ENCODE results near the gene CCDC85B. TPM values are rescaled to one million over a fixed set of nuclear protein-coding genes. Genes with fewer than 3 reads are reported as not detected.
A peak's percentile ranks its signal among the peaks of the same experiment; 100 is the strongest.
"Not testable (repeated sequence)": the region's sequence is repeated elsewhere in the genome, so short reads cannot be mapped to it uniquely, and the experiment has no call there.

Gene CCDC85B
- total RNA-seq, result 10 to 100 TPM; 44.9 to 61.0 (median 53.1) TPM

DNA sequence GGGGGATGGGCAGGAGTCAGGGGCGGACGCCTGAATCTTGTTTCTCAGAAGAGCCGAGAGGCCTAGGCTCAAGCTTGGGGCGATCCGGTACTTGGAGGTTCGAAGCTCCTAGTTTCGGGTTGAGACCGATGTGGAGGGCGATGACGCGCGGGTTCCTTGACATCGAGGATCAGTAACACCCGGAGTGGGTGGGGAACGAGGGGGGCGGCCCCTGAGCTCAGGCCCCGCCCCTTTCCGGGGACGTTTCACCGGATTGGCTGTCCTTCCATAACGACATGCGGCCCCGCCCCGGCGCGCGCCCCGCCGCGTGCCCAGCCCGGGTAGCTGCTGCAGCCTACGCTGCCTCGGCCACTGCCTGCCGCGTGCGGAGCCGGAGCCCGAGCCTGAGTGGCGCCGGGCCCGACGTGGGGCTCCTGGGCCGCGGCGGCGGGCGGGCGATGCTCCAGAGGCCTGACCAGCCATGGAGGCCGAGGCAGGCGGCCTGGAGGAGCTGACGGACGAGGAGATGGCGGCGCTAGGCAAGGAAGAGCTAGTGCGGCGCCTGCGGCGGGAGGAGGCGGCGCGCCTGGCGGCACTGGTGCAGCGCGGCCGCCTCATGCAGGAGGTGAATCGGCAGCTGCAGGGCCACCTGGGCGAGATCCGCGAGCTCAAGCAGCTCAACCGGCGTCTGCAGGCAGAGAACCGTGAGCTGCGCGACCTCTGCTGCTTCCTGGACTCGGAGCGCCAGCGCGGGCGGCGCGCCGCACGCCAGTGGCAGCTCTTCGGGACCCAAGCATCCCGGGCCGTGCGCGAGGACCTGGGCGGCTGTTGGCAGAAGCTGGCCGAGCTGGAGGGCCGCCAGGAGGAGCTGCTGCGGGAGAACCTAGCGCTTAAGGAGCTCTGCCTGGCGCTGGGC lies at the start of gene CCDC85B:
CCDC85B (plus strand) TSS at position 350 of the 895 bp plus-strand sequence; CDS start at position 461, 111 bp downstream.
- TF ChIP-seq CTCF (IDR thresholded peaks at IDR 0.05) (no peak), POLR2A (IDR thresholded peaks at IDR 0.05) (peak in 1 of 2 donors; percentile 54)
- intact Hi-C loops (cut with DNase I; ENCODE audit: low total_unique reads), result no loop called here
- H3K4me3 ChIP-seq (ENCODE audit: low read depth, poor library complexity, severe bottlenecking), result peak within 1 kb of the TSS; percentile 58
- 0% methylated on average over 5 to 61 of the region's 94 CpGs for WGBS, 2 donors
- DNase-seq (ENCODE audit: low spot score in 2 of 2), result peak; percentile 99 to 100

- intact Hi-C loops (cut with DNase I; ENCODE audit: low total_unique reads), result no loop called here
- no peak overlapping the region for H3K4me3 ChIP-seq (ENCODE audit: low read depth, poor library complexity, severe bottlenecking)
- no peak for DNase-seq (ENCODE audit: low spot score in 2 of 2)
- TF ChIP-seq POLR2A (IDR thresholded peaks at IDR 0.05), result no peak
- no peak for TF ChIP-seq CTCF (IDR thresholded peaks at IDR 0.05)
- WGBS, 2 donors, result 85 to 89% methylated on average over 4 of the region's 4 CpGs
Measured at GRCh38 chr11:65842144-65842543, 48.3 kb upstream of the CCDC85B start.

DNA sequence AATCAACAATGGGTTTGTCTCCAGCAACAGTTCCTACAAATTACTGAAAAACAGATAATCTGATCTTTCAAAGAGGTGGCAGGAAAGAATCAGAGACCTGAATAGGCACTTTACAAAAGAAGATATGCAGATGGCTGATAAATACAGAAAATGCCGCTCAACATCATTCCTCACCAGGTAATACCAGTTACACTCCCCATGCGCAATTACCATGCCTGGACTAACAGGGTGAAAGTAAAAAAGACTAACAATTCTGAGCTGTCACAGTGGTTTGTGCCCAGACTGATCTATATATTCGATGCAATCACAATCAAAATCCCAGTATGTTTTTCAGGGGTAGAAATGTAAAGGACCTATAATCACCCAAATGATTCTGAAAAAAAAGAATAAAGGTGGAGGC lies 46.7 kb upstream of the CCDC85B start:
- WGBS, 2 donors, result 87 to 90% methylated on average over 3 of the region's 3 CpGs
- intact Hi-C loops (cut with DNase I; ENCODE audit: low total_unique reads), result no loop called here
- H3K4me3 ChIP-seq (ENCODE audit: low read depth, poor library complexity, severe bottlenecking), result no peak overlapping the region
- no peak for DNase-seq (ENCODE audit: low spot score in 2 of 2)
- no peak for TF ChIP-seq CTCF (IDR thresholded peaks at IDR 0.05)
- no peak for TF ChIP-seq POLR2A (IDR thresholded peaks at IDR 0.05)

DNA sequence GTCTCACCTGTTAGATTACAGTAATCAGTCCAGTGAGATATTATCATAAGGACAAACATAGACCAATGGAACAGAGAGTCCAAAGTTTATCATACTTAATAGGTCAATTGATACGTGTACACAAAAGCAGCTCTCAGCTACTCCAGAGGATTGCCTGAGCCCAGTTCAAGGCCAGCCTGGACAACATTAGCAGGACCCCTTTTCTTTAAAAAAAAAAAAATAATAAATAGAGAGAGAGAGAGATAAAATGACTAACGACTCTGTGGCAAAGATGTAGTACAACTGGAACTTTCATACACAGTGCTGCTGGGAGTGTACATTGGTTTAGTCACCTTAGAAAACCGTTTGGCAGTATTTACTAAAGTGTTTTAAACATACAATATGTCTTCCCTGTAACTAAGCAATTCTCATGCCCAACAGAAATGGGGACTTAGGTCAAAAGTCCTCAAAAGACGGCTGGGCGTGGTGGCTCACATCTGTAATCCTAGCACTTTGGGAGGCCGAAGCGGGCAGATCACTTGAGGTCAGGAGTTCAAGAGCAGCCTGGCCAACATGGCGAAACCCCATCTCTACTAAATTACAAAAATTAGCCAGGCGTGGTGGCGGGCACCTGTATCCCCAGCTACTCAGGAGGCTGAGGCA lies 46.1 kb upstream of the CCDC85B start:
- no peak for DNase-seq (ENCODE audit: low spot score in 2 of 2)
- TF ChIP-seq POLR2A (IDR thresholded peaks at IDR 0.05) (no peak), CTCF (IDR thresholded peaks at IDR 0.05) (no peak)
- 90% methylated on average over 10 of the region's 10 CpGs for WGBS, 2 donors
- intact Hi-C loops (cut with DNase I; ENCODE audit: low total_unique reads), result no loop called here
- H3K4me3 ChIP-seq (ENCODE audit: low read depth, poor library complexity, severe bottlenecking), result no peak overlapping the region

DNA sequence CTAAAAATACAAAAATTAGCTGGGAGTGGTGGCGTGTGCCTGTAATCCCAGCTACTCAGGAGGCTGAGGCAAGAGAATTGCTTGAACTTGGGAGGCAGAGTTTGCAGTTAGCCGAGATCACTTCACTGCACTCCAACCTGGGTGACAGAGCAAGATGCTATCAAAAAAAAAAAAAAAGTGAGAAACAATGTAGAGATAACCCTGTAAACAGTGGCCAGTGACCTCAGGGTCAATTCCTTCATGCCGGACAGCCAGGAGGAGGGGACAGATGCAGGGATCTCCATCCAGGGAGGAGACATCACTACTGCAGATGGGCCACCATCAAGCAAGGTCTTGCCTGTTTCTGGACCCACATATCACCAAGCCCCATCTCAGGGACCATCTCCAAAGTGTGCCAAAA lies 42.7 kb upstream of the CCDC85B start:
- no peak for TF ChIP-seq CTCF (IDR thresholded peaks at IDR 0.05)
- no peak for TF ChIP-seq POLR2A (IDR thresholded peaks at IDR 0.05)
- WGBS, 2 donors, result 91% methylated on average over 3 of the region's 3 CpGs
- no peak for DNase-seq (ENCODE audit: low spot score in 2 of 2)
- no peak overlapping the region for H3K4me3 ChIP-seq (ENCODE audit: low read depth, poor library complexity, severe bottlenecking)
- intact Hi-C loops (cut with DNase I; ENCODE audit: low total_unique reads), result no loop called here

GRCh38 chr11:65848693-65849092 lies 41.8 kb upstream of the CCDC85B start:
- H3K4me3 ChIP-seq (ENCODE audit: low read depth, poor library complexity, severe bottlenecking); DNase-seq (ENCODE audit: low spot score in 2 of 2); intact Hi-C loops (cut with DNase I; ENCODE audit: low total_unique reads): not testable (repeated sequence)
- 61 to 65% methylated on average over 7 of the region's 7 CpGs for WGBS, 2 donors
